Upper lobe of right lung (tissue), 1 donor: ENCODE measurements around the gene TMEFF1. TPM values are rescaled to one million over a fixed set of nuclear protein-coding genes. Genes with fewer than 3 reads are reported as not detected.

Experiments used
- ATAC-seq: fragments of 200-7000 bp; cut with Tn5 transposase; one replicate; pipeline ENCODE4 v1.9.1; 2020; ENCODE audit warnings: mild to moderate bottlenecking, moderate library complexity
- DNase-seq: peaks from one replicate; pipeline ENCODE4 v3.0.0-alpha.2; 2020
- H3K27ac ChIP-seq: fragments of 200-600 bp; one replicate; pipeline ENCODE4 v1.8.0; 2022
- H3K27me3 ChIP-seq: fragments of 200-600 bp; one replicate; pipeline ENCODE4 v1.8.0; 2022; ENCODE audit warnings: mild to moderate bottlenecking
- H3K36me3 ChIP-seq: fragments of 200-600 bp; one replicate; pipeline ENCODE4 v1.8.0; 2022
- H3K4me1 ChIP-seq: fragments of 200-600 bp; one replicate; pipeline ENCODE4 v1.8.0; 2022
- H3K4me3 ChIP-seq: fragments of 200-600 bp; one replicate; pipeline ENCODE4 v1.8.0; 2022; ENCODE audit warnings: mild to moderate bottlenecking
- H3K9me3 ChIP-seq: fragments of 200-600 bp; one replicate; pipeline ENCODE4 v1.8.0; 2022
- CTCF ChIP-seq: fragments of 200-600 bp; IDR thresholded peaks from one replicate; pipeline ENCODE4 v1.8.0; 2022; ENCODE audit warnings: antibody characterized with exemption
- intact Hi-C: fragments of 100-400 bp; cut with DNase I; formaldehyde crosslinking; loops from one replicate; pipeline ENCODE4 v1.11.0; 2022
- total RNA-seq: library from RNA; stranded (reverse); fragmentation: NEBNext Ultra II Directional; extraction: Animal tissue kit (Norgen Biotek cat#: 25700); gene quantifications from one replicate; pipeline ENCODE4 v1.2.1, GENCODE V29; 2021
- donor health status: DM: no; HTN: yes; CAD: no; lungs with severe emphysema.

TMEFF1 gene
- total RNA-seq, 1 donor from 2014 or later, result 0.64 TPM

GRCh38 chr9:100579665-100580064 is 106.7 kb downstream of the TMEFF1 start:
- no peaks in the 10 kb centered on the region for H3K4me1 ChIP-seq
- no peak overlapping the region for H3K27ac ChIP-seq
- intact Hi-C loops, result no loop called here
- no peak for TF ChIP-seq CTCF
- H3K36me3 ChIP-seq, result no peaks in the 10 kb centered on the region
- no peaks in the 10 kb centered on the region for H3K27me3 ChIP-seq
- H3K4me3 ChIP-seq, result no peak overlapping the region
- DNase-seq (no peak), ATAC-seq (no peak)
- no peaks in the 10 kb centered on the region for H3K9me3 ChIP-seq

- Histone ChIP-seq H3K9me3 (no peaks in the 10 kb centered on the region), H3K27ac (no peak overlapping the region), H3K36me3 (no peaks in the 10 kb centered on the region), H3K4me1 (no peaks in the 10 kb centered on the region), H3K27me3 (no peaks in the 10 kb centered on the region), H3K4me3 (no peak overlapping the region)
- no peak for DNase-seq
- no peak for TF ChIP-seq CTCF
- intact Hi-C loops, result no loop called here
- ATAC-seq, result no peak
Observed at GRCh38 chr9:100580257-100580656, 107.3 kb downstream of the TMEFF1 start.

GRCh38 chr9:100581081-100581480 is 108.1 kb downstream of the TMEFF1 start:
- no peaks in the 10 kb centered on the region for H3K9me3 ChIP-seq
- no peaks in the 10 kb centered on the region for H3K36me3 ChIP-seq
- no peak overlapping the region for H3K27ac ChIP-seq
- no peaks in the 10 kb centered on the region for H3K27me3 ChIP-seq
- ATAC-seq (no peak), DNase-seq (no peak)
- no peaks in the 10 kb centered on the region for H3K4me1 ChIP-seq
- intact Hi-C loops, result no loop called here
- no peak overlapping the region for H3K4me3 ChIP-seq
- no peak for TF ChIP-seq CTCF

GRCh38 chr9:100581661-100582060 is 108.7 kb downstream of the TMEFF1 start:
- Histone ChIP-seq H3K9me3 (no peaks in the 10 kb centered on the region), H3K27ac (no peak overlapping the region), H3K4me3 (no peak overlapping the region), H3K36me3 (no peaks in the 10 kb centered on the region), H3K27me3 (no peaks in the 10 kb centered on the region), H3K4me1 (no peaks in the 10 kb centered on the region)
- DNase-seq (no peak), ATAC-seq (no peak)
- no peak for TF ChIP-seq CTCF
- intact Hi-C loops, result no loop called here

GRCh38 chr9:100583014-100583802 is 110.3 kb downstream of the TMEFF1 start:
- ATAC-seq (no peak), DNase-seq (no peak)
- intact Hi-C loops, result no loop called here

More at GRCh38 chr9:100583014-100583802, 110.3 kb downstream of the TMEFF1 start:
- no peak overlapping the region for H3K27ac ChIP-seq
- no peak for TF ChIP-seq CTCF
- no peaks in the 10 kb centered on the region for H3K4me1 ChIP-seq
- no peaks in the 10 kb centered on the region for H3K36me3 ChIP-seq
- H3K27me3 ChIP-seq, result no peaks in the 10 kb centered on the region
- H3K9me3 ChIP-seq, result no peaks in the 10 kb centered on the region
- no peak overlapping the region for H3K4me3 ChIP-seq
